ENCODE measurements around the gene POU2AF1.

The POU2AF1 gene

GRCh38 chr11:111335549-111335948, 43.5 kb downstream of the POU2AF1 start:
- TF ChIP-seq, protein P1, sequence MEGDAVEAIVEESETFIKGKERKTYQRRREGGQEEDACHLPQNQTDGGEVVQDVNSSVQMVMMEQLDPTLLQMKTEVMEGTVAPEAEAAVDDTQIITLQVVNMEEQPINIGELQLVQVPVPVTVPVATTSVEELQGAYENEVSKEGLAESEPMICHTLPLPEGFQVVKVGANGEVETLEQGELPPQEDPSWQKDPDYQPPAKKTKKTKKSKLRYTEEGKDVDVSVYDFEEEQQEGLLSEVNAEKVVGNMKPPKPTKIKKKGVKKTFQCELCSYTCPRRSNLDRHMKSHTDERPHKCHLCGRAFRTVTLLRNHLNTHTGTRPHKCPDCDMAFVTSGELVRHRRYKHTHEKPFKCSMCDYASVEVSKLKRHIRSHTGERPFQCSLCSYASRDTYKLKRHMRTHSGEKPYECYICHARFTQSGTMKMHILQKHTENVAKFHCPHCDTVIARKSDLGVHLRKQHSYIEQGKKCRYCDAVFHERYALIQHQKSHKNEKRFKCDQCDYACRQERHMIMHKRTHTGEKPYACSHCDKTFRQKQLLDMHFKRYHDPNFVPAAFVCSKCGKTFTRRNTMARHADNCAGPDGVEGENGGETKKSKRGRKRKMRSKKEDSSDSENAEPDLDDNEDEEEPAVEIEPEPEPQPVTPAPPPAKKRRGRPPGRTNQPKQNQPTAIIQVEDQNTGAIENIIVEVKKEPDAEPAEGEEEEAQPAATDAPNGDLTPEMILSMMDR (IDR thresholded peaks at IDR 0.05; ENCODE audit: low read length): no peak
- TF ChIP-seq EZH2phosphoT487 (IDR thresholded peaks at IDR 0.05; ENCODE audit: low read length) (no peak), EZH2 (optimal IDR thresholded peaks at IDR 0.05; ENCODE audit: low read depth, low read length) (no peak)
- H3K9me3 ChIP-seq (replicated peaks; ENCODE audit: insufficient read depth, low read length): no peaks in the 10 kb centered on the region
- no peak overlapping the region for H3K4me3 ChIP-seq (ENCODE audit: low read length)
- H3K4me2 ChIP-seq (ENCODE audit: low read depth, low read length): no peak overlapping the region
- H3K9ac ChIP-seq (ENCODE audit: low read length): no peak overlapping the region
- no peaks in the 10 kb centered on the region for H3K27me3 ChIP-seq (replicated peaks; ENCODE audit: insufficient read depth, low read length)
- no peaks in the 10 kb centered on the region for H3K36me3 ChIP-seq (replicated peaks; ENCODE audit: insufficient read depth, low read length)
- H4K20me1 ChIP-seq (ENCODE audit: insufficient read depth, low read length): no peaks in the 10 kb centered on the region
- no peak overlapping the region for H2AFZ ChIP-seq (ENCODE audit: low read length)
- H3K9me2 ChIP-seq (replicated peaks; ENCODE audit: insufficient read depth, low read length): no peaks in the 10 kb centered on the region
- H3K27ac ChIP-seq (ENCODE audit: low read length): no peak overlapping the region
- no peaks in the 10 kb centered on the region for H3F3A ChIP-seq (ENCODE audit: insufficient read depth, low read length)
- H3K79me2 ChIP-seq (ENCODE audit: low read length): no peaks in the 10 kb centered on the region
- no peak for DNase-seq
- no peaks in the 10 kb centered on the region for H3K4me1 ChIP-seq (ENCODE audit: low read length)

- TF ChIP-seq EZH2 (optimal IDR thresholded peaks at IDR 0.05; ENCODE audit: low read depth, low read length): no peak
- TF ChIP-seq, protein P1 (IDR thresholded peaks at IDR 0.05; ENCODE audit: low read length): no peak
- Histone ChIP-seq H2AFZ (ENCODE audit: low read length) (no peak overlapping the region), H3K9ac (ENCODE audit: low read length) (no peak overlapping the region), H3K27ac (ENCODE audit: low read length) (no peak overlapping the region), H3K36me3 (replicated peaks; ENCODE audit: insufficient read depth, low read length) (no peaks in the 10 kb centered on the region), H3K79me2 (ENCODE audit: low read length) (no peaks in the 10 kb centered on the region), H3K4me1 (ENCODE audit: low read length) (no peaks in the 10 kb centered on the region), H4K20me1 (ENCODE audit: insufficient read depth, low read length) (no peaks in the 10 kb centered on the region), H3K27me3 (replicated peaks; ENCODE audit: insufficient read depth, low read length) (no peaks in the 10 kb centered on the region), H3K4me2 (ENCODE audit: low read depth, low read length) (no peak overlapping the region), H3K4me3 (ENCODE audit: low read length) (no peak overlapping the region), H3K9me3 (replicated peaks; ENCODE audit: insufficient read depth, low read length) (no peaks in the 10 kb centered on the region), H3K9me2 (replicated peaks; ENCODE audit: insufficient read depth, low read length) (no peaks in the 10 kb centered on the region), H3F3A (ENCODE audit: insufficient read depth, low read length) (no peaks in the 10 kb centered on the region)
- DNase-seq: no peak
Observed at GRCh38 chr11:111334532-111335502, 44.3 kb downstream of the POU2AF1 start.

DNA sequence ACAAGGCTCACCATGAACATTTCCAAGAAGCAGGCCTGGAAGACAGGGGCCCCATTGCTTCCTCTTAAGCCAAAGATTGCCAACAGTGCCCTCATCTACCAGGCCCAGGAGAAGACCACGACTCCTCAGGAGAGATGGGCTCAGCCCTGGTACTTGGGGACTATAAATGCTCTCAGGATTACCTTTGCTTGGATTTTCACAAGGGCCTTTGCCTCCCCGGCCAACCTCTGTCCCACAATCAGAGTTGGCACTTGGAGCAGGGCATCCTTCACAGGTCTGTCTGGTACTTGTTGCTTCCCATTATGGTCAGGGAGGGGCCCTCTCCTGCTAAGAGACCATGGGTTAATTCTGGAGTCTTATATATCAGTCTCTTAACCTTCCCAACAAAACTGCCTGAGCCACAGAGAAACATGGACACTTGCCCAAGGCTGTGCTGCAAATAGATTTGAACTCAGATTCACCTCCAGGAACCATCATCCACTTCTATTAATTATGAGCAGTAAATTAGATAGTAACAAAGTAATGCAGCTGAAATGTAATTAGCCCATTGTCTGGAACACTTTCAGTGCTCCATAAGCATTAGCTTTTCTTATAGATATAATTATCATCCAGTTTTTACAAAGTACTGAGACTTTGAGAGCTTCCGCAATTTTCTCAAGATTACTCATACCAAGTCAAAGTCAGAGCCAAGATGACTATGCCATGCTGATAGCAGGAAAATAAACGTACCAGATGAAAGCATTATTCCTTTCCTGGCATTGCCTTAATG, 47.2 kb downstream of the POU2AF1 start:
- Histone ChIP-seq H3K36me3 (replicated peaks; ENCODE audit: insufficient read depth, low read length) (no peaks in the 10 kb centered on the region), H3F3A (ENCODE audit: insufficient read depth, low read length) (no peaks in the 10 kb centered on the region), H3K9ac (ENCODE audit: low read length) (no peak overlapping the region), H3K27ac (ENCODE audit: low read length) (no peak overlapping the region), H3K9me2 (replicated peaks; ENCODE audit: insufficient read depth, low read length) (no peaks in the 10 kb centered on the region), H3K79me2 (ENCODE audit: low read length) (no peaks in the 10 kb centered on the region), H2AFZ (ENCODE audit: low read length) (no peak overlapping the region), H3K4me3 (ENCODE audit: low read length) (no peak overlapping the region), H4K20me1 (ENCODE audit: insufficient read depth, low read length) (no peaks in the 10 kb centered on the region), H3K9me3 (replicated peaks; ENCODE audit: insufficient read depth, low read length) (no peaks in the 10 kb centered on the region), H3K27me3 (replicated peaks; ENCODE audit: insufficient read depth, low read length) (no peaks in the 10 kb centered on the region), H3K4me1 (ENCODE audit: low read length) (no peaks in the 10 kb centered on the region), H3K4me2 (ENCODE audit: low read depth, low read length) (no peak overlapping the region)
- no peak for DNase-seq
- TF ChIP-seq, protein P1 (IDR thresholded peaks at IDR 0.05; ENCODE audit: low read length): no peak
- no peak for TF ChIP-seq EZH2phosphoT487 (IDR thresholded peaks at IDR 0.05; ENCODE audit: low read length)
- no peak for TF ChIP-seq EZH2 (optimal IDR thresholded peaks at IDR 0.05; ENCODE audit: low read depth, low read length)

Data from MM.1S (cell line).